Measurements from ENCODE around the gene QSOX2.

DNA sequence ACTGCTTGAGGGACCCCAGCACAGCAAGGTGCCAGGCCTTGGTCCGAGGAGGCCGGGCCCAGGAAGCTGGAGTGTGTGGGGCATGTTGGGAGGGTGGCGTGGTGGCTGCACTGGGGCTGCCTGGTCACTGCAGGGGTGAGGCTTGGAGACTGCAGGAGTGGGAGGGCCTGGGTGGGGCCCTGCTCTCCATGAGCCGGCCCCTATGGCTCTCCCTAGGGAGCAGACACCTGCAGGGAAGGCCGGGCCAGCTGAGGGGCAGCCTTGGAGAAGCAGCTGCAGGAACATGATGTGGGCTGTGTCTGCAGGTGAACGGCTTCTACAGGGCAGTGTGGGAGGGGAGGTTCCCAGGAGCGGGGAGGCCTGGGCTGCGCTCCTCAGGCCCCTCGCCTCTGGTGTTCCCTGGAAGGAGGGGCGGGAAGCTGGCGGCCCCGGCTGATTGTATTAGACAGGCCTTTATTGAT, 85.2 kb downstream of the QSOX2 start:
- TF ChIP-seq, protein P1, sequence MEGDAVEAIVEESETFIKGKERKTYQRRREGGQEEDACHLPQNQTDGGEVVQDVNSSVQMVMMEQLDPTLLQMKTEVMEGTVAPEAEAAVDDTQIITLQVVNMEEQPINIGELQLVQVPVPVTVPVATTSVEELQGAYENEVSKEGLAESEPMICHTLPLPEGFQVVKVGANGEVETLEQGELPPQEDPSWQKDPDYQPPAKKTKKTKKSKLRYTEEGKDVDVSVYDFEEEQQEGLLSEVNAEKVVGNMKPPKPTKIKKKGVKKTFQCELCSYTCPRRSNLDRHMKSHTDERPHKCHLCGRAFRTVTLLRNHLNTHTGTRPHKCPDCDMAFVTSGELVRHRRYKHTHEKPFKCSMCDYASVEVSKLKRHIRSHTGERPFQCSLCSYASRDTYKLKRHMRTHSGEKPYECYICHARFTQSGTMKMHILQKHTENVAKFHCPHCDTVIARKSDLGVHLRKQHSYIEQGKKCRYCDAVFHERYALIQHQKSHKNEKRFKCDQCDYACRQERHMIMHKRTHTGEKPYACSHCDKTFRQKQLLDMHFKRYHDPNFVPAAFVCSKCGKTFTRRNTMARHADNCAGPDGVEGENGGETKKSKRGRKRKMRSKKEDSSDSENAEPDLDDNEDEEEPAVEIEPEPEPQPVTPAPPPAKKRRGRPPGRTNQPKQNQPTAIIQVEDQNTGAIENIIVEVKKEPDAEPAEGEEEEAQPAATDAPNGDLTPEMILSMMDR (IDR thresholded peaks at IDR 0.05; ENCODE audit: low read length): no peak
- TF ChIP-seq EZH2 (optimal IDR thresholded peaks at IDR 0.05; ENCODE audit: low read depth, low read length): no peak
